GM12864 (cell line): ENCODE data around the gene PLXNA2.

Experiments used
- DNase-seq: peaks from one replicate; pipeline ENCODE4 v3.0.0-alpha.2; 2011; ENCODE audit warnings: low read depth
- H3K4me3 ChIP-seq: 2 replicates; pipeline ENCODE4 v1.5.1; 2011; ENCODE audit warnings: mild to moderate bottlenecking, low read depth, low read length, control low read depth
- TF ChIP-seq, protein P1 (sequence below): IDR thresholded peaks from 2 replicates; pipeline ENCODE4 v1.5.1; 2011; ENCODE audit warnings: low read depth, mild to moderate bottlenecking, moderate library complexity, low read length, control low read depth, inconsistent platforms; ENCODE audit errors: missing control alignments

PLXNA2 gene

GRCh38 chr1:208211921-208212843 is 32.0 kb downstream of the PLXNA2 start:
- H3K4me3 ChIP-seq, result no peak overlapping the region
- no peak for DNase-seq
- TF ChIP-seq, protein P1, sequence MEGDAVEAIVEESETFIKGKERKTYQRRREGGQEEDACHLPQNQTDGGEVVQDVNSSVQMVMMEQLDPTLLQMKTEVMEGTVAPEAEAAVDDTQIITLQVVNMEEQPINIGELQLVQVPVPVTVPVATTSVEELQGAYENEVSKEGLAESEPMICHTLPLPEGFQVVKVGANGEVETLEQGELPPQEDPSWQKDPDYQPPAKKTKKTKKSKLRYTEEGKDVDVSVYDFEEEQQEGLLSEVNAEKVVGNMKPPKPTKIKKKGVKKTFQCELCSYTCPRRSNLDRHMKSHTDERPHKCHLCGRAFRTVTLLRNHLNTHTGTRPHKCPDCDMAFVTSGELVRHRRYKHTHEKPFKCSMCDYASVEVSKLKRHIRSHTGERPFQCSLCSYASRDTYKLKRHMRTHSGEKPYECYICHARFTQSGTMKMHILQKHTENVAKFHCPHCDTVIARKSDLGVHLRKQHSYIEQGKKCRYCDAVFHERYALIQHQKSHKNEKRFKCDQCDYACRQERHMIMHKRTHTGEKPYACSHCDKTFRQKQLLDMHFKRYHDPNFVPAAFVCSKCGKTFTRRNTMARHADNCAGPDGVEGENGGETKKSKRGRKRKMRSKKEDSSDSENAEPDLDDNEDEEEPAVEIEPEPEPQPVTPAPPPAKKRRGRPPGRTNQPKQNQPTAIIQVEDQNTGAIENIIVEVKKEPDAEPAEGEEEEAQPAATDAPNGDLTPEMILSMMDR, result no peak

DNA sequence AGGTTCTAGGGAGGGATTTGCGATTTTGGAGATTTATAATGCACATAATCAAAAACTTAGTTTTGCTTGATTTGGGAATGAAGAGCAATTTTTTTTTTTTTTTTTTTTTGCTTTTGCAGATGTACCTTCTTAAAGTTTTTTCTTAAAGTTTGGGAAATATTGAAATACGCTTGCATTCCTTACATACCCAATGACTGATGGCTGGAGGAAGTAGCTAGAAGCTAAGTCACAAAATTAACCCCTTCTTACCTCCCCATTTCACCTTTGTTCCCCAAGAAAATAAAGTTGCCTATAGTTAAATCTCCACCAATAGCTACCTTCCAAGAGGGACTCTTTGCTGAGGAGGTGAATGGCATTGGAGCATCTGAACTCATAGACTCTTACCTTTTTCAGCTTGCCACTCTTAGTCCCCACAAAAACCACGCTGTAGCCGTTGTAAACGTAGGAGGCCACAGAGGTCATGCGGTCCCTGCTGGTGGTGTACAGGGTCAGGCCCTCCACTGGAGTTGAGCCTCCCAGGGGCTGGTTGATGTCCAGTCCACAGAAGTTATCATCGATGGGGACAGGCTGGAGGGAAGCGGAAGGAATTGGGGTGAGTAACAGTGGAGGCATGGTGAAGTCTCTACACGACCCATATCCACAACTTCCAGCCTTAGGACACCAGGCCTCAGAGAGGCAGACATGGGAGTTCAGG is 34.1 kb downstream of the PLXNA2 start:
- TF ChIP-seq, protein P1, result no peak
- DNase-seq, result no peak
- no peak overlapping the region for H3K4me3 ChIP-seq

- DNase-seq, result no peak
- TF ChIP-seq, protein P1, result no peak
- H3K4me3 ChIP-seq, result no peak overlapping the region
Observed at GRCh38 chr1:208209286-208209685, 34.9 kb downstream of the PLXNA2 start.

GRCh38 chr1:208208132-208208487 is 36.1 kb downstream of the PLXNA2 start:
- TF ChIP-seq, protein P1, result no peak
- DNase-seq, result no peak
- no peak overlapping the region for H3K4me3 ChIP-seq

DNA sequence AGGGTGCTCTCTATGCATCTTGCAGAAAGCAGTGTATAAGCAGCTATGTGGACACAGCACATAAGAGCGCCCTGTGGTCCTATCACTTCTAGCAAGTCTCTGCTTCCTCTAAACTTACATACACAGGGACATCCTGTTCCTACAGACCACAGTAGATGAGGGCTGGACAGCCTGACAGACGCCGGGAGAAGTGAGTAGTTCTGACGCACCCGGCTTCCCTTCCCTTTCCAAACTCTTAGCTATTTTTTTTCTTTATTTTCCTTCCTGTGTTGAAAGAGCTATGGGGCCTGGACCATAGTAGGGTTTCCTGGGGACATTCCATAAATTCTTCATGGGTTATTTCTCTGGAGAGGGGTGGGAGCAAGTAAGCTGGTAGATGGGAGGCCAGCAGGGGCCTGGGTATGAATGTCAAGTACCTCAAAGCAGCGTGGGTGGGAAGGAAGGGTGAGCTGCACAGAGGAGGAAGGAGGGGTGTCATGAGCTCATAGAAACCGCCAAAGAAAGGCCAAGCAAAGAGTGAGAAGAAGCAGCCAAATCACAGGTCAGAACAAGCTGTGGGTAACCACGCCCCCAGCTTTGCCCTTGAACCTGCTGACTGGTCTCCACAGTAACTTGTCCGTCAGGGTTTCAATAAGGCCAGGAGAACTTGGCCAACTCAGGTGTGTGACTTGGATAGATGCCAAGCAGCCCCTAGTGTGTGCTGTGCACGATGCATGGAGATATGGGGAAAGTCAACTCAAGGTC is 36.6 kb downstream of the PLXNA2 start:
- no peak for DNase-seq
- TF ChIP-seq, protein P1, result no peak
- no peak overlapping the region for H3K4me3 ChIP-seq

DNA sequence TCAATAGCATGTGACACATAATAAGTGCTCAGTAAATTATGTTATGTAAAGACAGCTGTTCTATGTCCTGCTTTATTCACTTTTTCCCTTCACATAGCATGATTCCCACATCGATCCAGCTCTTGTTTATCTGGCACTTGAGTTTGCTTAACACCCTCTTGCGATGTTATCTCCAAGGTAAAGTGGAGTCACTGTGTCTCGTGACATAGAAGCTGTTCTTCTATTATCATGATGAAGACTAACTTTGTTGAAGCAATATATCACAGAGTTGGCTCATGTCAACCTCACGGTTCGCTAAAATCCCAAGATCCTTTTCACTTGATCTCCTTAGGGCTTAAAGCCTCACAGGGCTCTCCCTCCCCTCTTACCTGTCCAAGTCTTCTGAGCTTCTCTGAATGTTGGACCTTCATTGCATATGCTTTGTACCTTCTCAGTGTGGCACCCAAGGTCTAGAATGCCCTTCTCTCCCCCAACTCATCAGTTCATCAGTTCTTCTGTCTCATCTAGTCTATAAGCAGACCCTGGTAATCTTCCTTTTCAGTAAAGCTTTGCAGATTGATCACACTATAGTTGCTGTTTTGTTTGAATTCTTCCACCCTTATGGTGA is 38.0 kb downstream of the PLXNA2 start:
- TF ChIP-seq, protein P1, result no peak
- H3K4me3 ChIP-seq, result no peak overlapping the region
- no peak for DNase-seq
